OCI-LY3 (cell line): ENCODE data around the gene NAA10.

Source experiments
- H2AFZ ChIP-seq: fragments of 200-600, 300-600 bp; shearing (Covaris generic); 2 replicates; pipeline ENCODE4 v1.6.0; 2014; ENCODE audit warnings: antibody characterized with exemption, low read depth, low read length
- H3K27ac ChIP-seq: fragments of 200-600, 300-600 bp; sonication (generic); 2 replicates; pipeline ENCODE4 v1.5.1; 2014; ENCODE audit warnings: mild to moderate bottlenecking, low read length, moderate library complexity, mixed read lengths
- H3K27me3 ChIP-seq: fragments of 200-600, 300-600 bp; sonication (generic); 2 replicates; pipeline ENCODE4 v1.6.1; 2014; ENCODE audit warnings: low read depth, low read length, mixed read lengths
- H3K36me3 ChIP-seq: fragments of 200-600, 300-600 bp; sonication (generic); replicated peaks from 2 replicates; pipeline ENCODE3; 2014; ENCODE audit warnings: low read depth, low read length, mixed read lengths
- H3K4me1 ChIP-seq: fragments of 300-600, 200-600 bp; sonication (generic); 2 replicates; pipeline ENCODE4 v1.6.1; 2014; ENCODE audit warnings: low read length, mixed read lengths
- H3K4me2 ChIP-seq: fragments of 200-600, 300-600 bp; sonication (generic); 2 replicates; pipeline ENCODE4 v1.6.1; 2014; ENCODE audit warnings: low read length, mixed read lengths
- H3K4me3 ChIP-seq: fragments of 300-600, 200-600 bp; sonication (generic); 2 replicates; pipeline ENCODE4 v1.5.1; 2014; ENCODE audit warnings: antibody characterized with exemption, mild to moderate bottlenecking, low read length, moderate library complexity
- H3K79me2 ChIP-seq: fragments of 300-600, 200-600 bp; shearing (Covaris generic); 2 replicates; pipeline ENCODE4 v1.6.1; 2014; ENCODE audit warnings: mild to moderate bottlenecking, low read length, mixed read lengths
- H3K9ac ChIP-seq: fragments of 300-600, 200-600 bp; shearing (Covaris generic); 2 replicates; pipeline ENCODE4 v1.6.0; 2014; ENCODE audit warnings: mild to moderate bottlenecking, low read length, moderate library complexity
- H3K9me3 ChIP-seq: fragments of 200-600, 300-600 bp; shearing (Covaris generic); 2 replicates; pipeline ENCODE4 v1.6.1; 2014; ENCODE audit warnings: low read length, mixed read lengths; ENCODE audit not compliant: insufficient read depth
- H4K20me1 ChIP-seq: fragments of 200-600, 300-600 bp; sonication (generic); 2 replicates; pipeline ENCODE4 v1.6.1; 2016; ENCODE audit warnings: low read length, mixed read lengths; ENCODE audit not compliant: insufficient read depth
- CTCF ChIP-seq: fragments of 200-600, 300-600 bp; sonication (generic); IDR thresholded peaks from 2 replicates; pipeline ENCODE4 v1.5.1; 2014; ENCODE audit warnings: antibody characterized with exemption, low read length, low read depth
- EZH2phosphoT487 ChIP-seq: fragments of 200-600 bp; shearing (Covaris generic); IDR thresholded peaks from 2 replicates; pipeline ENCODE4 v1.6.1; 2018; ENCODE audit warnings: antibody characterized with exemption, mixed run types, low read depth

Gene NAA10

GRCh38 chrX:153974726-153975286 is 40.0 kb upstream of the NAA10 start:
- Histone ChIP-seq H3K36me3 (no peaks in the 10 kb centered on the region), H3K27ac (no peak overlapping the region)
- no peak for TF ChIP-seq CTCF
- no peak for TF ChIP-seq EZH2phosphoT487

GRCh38 chrX:153974003-153974725 is 39.3 kb upstream of the NAA10 start:
- Histone ChIP-seq H3K4me2 (peak overlapping the region; percentile 90), H3K4me1 (peaks cover 15% of the 10 kb centered on the region), H3K4me3 (peak overlapping the region; percentile 97; the same call in 1 of the 2 replicates), H3K36me3 (peaks cover 6% of the 10 kb centered on the region), H3K9ac (peak overlapping the region; percentile 100; the same call in 1 of the 2 replicates), H3K79me2 (peaks cover 39% of the 10 kb centered on the region), H3K27ac (peak overlapping the region; percentile 98; the same call in 1 of the 2 replicates), H2AFZ (no peak overlapping the region), H3K27me3 (no peaks in the 10 kb centered on the region), H3K9me3 (no peaks in the 10 kb centered on the region), H4K20me1 (peaks cover 8% of the 10 kb centered on the region)
- TF ChIP-seq EZH2phosphoT487 (no peak), CTCF (no peak)

More at GRCh38 chrX:153974726-153975286, 40.0 kb upstream of the NAA10 start:
- Histone ChIP-seq H3K79me2 (peaks cover 32% of the 10 kb centered on the region), H3K4me2 (no peak overlapping the region), H3K9ac (no peak overlapping the region), H3K4me3 (no peak overlapping the region), H3K27me3 (no peaks in the 10 kb centered on the region), H2AFZ (no peak overlapping the region), H3K4me1 (peaks cover 12% of the 10 kb centered on the region), H4K20me1 (peaks cover 1% of the 10 kb centered on the region; the same call in 1 of the 2 replicates), H3K9me3 (no peaks in the 10 kb centered on the region)

GRCh38 chrX:153973127-153974002 is 38.5 kb upstream of the NAA10 start:
- TF ChIP-seq CTCF (no peak), EZH2phosphoT487 (no peak)
- peaks cover 23% of the 10 kb centered on the region for H3K4me1 ChIP-seq
- no peak overlapping the region for H2AFZ ChIP-seq

More at GRCh38 chrX:153973127-153974002, 38.5 kb upstream of the NAA10 start:
- Histone ChIP-seq H3K9me3 (no peaks in the 10 kb centered on the region), H3K9ac (peak overlapping the region; percentile 100), H4K20me1 (peaks cover 16% of the 10 kb centered on the region), H3K36me3 (peaks cover 9% of the 10 kb centered on the region), H3K4me2 (peak overlapping the region; percentile 90), H3K27ac (peak overlapping the region; percentile 98), H3K27me3 (no peaks in the 10 kb centered on the region), H3K4me3 (peak overlapping the region; percentile 97), H3K79me2 (peaks cover 47% of the 10 kb centered on the region)
